Measurements from ENCODE around the gene PNPLA7.

- TF ChIP-seq, protein P1, sequence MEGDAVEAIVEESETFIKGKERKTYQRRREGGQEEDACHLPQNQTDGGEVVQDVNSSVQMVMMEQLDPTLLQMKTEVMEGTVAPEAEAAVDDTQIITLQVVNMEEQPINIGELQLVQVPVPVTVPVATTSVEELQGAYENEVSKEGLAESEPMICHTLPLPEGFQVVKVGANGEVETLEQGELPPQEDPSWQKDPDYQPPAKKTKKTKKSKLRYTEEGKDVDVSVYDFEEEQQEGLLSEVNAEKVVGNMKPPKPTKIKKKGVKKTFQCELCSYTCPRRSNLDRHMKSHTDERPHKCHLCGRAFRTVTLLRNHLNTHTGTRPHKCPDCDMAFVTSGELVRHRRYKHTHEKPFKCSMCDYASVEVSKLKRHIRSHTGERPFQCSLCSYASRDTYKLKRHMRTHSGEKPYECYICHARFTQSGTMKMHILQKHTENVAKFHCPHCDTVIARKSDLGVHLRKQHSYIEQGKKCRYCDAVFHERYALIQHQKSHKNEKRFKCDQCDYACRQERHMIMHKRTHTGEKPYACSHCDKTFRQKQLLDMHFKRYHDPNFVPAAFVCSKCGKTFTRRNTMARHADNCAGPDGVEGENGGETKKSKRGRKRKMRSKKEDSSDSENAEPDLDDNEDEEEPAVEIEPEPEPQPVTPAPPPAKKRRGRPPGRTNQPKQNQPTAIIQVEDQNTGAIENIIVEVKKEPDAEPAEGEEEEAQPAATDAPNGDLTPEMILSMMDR (IDR thresholded peaks at IDR 0.05 in 4 of 5, conservative IDR thresholded peaks at IDR 0.05 in 1 of 5): no peak
- TF ChIP-seq POLR2A (IDR thresholded peaks at IDR 0.05): no peak
Observed at GRCh38 chr9:137506702-137507171, 43.5 kb downstream of the PNPLA7 start.

Measured in gastrocnemius medialis (tissue), 4 donors.